ENCODE measurements around the gene SPA17. TPM values are rescaled to one million over a fixed set of nuclear protein-coding genes. Genes with fewer than 3 reads are reported as not detected.

The SPA17 gene
- total RNA-seq, 1 experiment from 2014 or later = 7.2 TPM

Small RNAs within 50 kb of the gene (small RNA-seq; reads per million reads assigned to genes)
- not detected for gene RNA5SP352

Other genes starting within 250 kb of the SPA17 start
- gene OR8B4, start 249.0 kb upstream of the SPA17 start, total RNA-seq (2014; rRNA removed; shearing (Covaris generic)) = not detected in 2 replicates
- gene OR8B8, start 228.2 kb upstream of the SPA17 start, total RNA-seq (2014; rRNA removed; shearing (Covaris generic)) = not detected in 2 replicates
- not detected in 2 replicates for gene OR8B12, start 130.2 kb upstream of the SPA17 start, total RNA-seq (2014; rRNA removed; shearing (Covaris generic))
- not detected in 2 replicates for gene OR8A1, start 103.9 kb upstream of the SPA17 start, total RNA-seq (2014; rRNA removed; shearing (Covaris generic))
- not detected in 2 replicates for gene PANX3, start 62.5 kb upstream of the SPA17 start, total RNA-seq (2014; rRNA removed; shearing (Covaris generic))
- gene TBRG1, start 51.0 kb upstream of the SPA17 start, total RNA-seq (2014; rRNA removed; shearing (Covaris generic)) = 45.8 and 63.0 TPM in 2 replicates
- 6.8 and 6.9 TPM in 2 replicates for gene SIAE, start 165 bp upstream of the SPA17 start, total RNA-seq (2014; rRNA removed; shearing (Covaris generic))
- 9.9 and 12.4 TPM in 2 replicates for gene NRGN, start 66.0 kb downstream of the SPA17 start, total RNA-seq (2014; rRNA removed; shearing (Covaris generic))
- gene VSIG2, start 78.4 kb downstream of the SPA17 start, total RNA-seq (2014; rRNA removed; shearing (Covaris generic)) = 137 and 149 TPM in 2 replicates
- 31.1 and 38.2 TPM in 2 replicates for gene ESAM, start 88.4 kb downstream of the SPA17 start, total RNA-seq (2014; rRNA removed; shearing (Covaris generic))
- 24.2 and 27.5 TPM in 2 replicates for gene MSANTD2, start 126.5 kb downstream of the SPA17 start, total RNA-seq (2014; rRNA removed; shearing (Covaris generic))
- gene ROBO3, start 191.5 kb downstream of the SPA17 start, total RNA-seq (2014; rRNA removed; shearing (Covaris generic)) = 3.8 and 5.5 TPM in 2 replicates
- gene ROBO4, start 224.0 kb downstream of the SPA17 start, total RNA-seq (2014; rRNA removed; shearing (Covaris generic)) = 0.73 TPM in 1 of 2 replicates, not detected in the other
- not detected in 2 replicates for gene HEPN1, start 245.3 kb downstream of the SPA17 start, total RNA-seq (2014; rRNA removed; shearing (Covaris generic))